Stomach (tissue), 9 donors: ENCODE data around the gene SEMA4G. TPM values are rescaled to one million over a fixed set of nuclear protein-coding genes. Genes with fewer than 3 reads are reported as not detected.
A peak's percentile ranks its signal among the peaks of the same experiment; 100 is the strongest.

ENCODE experiments used
- DNase-seq, 2 donors: peaks; one replicate each; pipeline versions ENCODE4 v3.0.0 to v3.0.0-alpha.2; 2013 to 2019
- H3K27ac ChIP-seq, 5 donors: fragments of 200-600 bp in 4 of 5; sonication (generic) in 4 of 5; one replicate each; pipeline ENCODE4 v1.5.1; 2013 to 2019; ENCODE audit warnings: mild to moderate bottlenecking in 1 of 5, moderate library complexity in 1 of 5
- H3K27me3 ChIP-seq, 3 donors: fragments of 200-600 bp; sonication (generic); one replicate each; pipeline ENCODE4 v1.5.1; 2017 to 2019; ENCODE audit warnings: mixed run types in 1 of 3
- H3K36me3 ChIP-seq, 4 donors: fragments of 200-600 bp; sonication (generic); 1 replicate in 3 of 4; 2 replicates in 1 of 4; pipeline ENCODE4 v1.5.1; 2016 to 2019
- H3K4me1 ChIP-seq, 4 donors: fragments of 200-600 bp; sonication (generic); one replicate each; pipeline ENCODE4 v1.5.1; 2016 to 2019
- H3K4me3 ChIP-seq, 4 donors: fragments of 200-600 bp; sonication (generic) in 3 of 4; one replicate each; pipeline ENCODE4 v1.5.1; 2016 to 2019; ENCODE audit warnings: mild to moderate bottlenecking in 1 of 4
- H3K9me3 ChIP-seq, 4 donors: fragments of 200-600 bp; sonication (generic); one replicate each; pipeline ENCODE4 v1.5.1; 2016 to 2019
- EP300 ChIP-seq: sonication (generic); formaldehyde crosslinking; IDR thresholded peaks from one replicate; pipeline ENCODE4 v1.6.1; 2017; ENCODE audit warnings: antibody characterized with exemption
- POLR2A ChIP-seq, 4 donors: fragments of 450-650 bp; IDR thresholded peaks; one replicate each; pipeline ENCODE4 v1.6.1; 2016; ENCODE audit warnings: antibody characterized with exemption in 4 of 4, control low read depth in 2 of 4, mild to moderate bottlenecking in 1 of 4, moderate library complexity in 1 of 4
- POLR2AphosphoS5 ChIP-seq, 3 donors: sonication (generic); formaldehyde crosslinking; IDR thresholded peaks; one replicate each; pipeline ENCODE4 v1.6.1; 2016; ENCODE audit warnings: antibody characterized with exemption in 3 of 3
- WGBS, 5 donors: extraction: QIAGEN DNeasy Blood & Tissue Kit in 3 of 5; methylation state at CpG; one replicate each; pipeline versions ENCODE4 v1.1.5 to v1.1.7; 2013 to 2018; 5-methylcytosine and 5-hydroxymethylcytosine counted together
- intact Hi-C: fragments of 100-400 bp; cut with DNase I; formaldehyde crosslinking; loops from one replicate; pipeline ENCODE4 v1.15.1; 2023; ENCODE audit warnings: low total_unique reads
- polyA plus RNA-seq, 3 donors: library from polyadenylated mRNA; stranded (reverse); fragments of 200-250 nt; gene quantifications; one replicate each; pipeline ENCODE4 v1.2.3, GENCODE V29; 2013
- total RNA-seq, 5 donors: library from RNA; depleted of rRNA; stranded (reverse); fragments of >200 nt; gene quantifications; one replicate each; pipeline versions ENCODE4 v1.1.0 to v1.2.3, GENCODE V29; 2014 to 2016
- TF ChIP-seq, protein P1 (sequence below), 7 experiments: fragments of 450-650 bp in 4 of 7; fragments of 200-600 bp in 3 of 7; sonication (generic) in 3 of 7; IDR thresholded peaks; one replicate each; pipeline ENCODE4 v1.5.1; 2016 to 2019; ENCODE audit warnings: antibody characterized with exemption in 7 of 7, control low read depth in 2 of 7, mild to moderate bottlenecking in 1 of 7
- donor health status: healthy with polysubstance abuse.
- donor health status: Bipolar disorder and iron deficiency.
- donor health status: healthy.

SEMA4G gene
- total and polyA plus RNA-seq, 8 donors, result 5.1 to 96.3 (median 7.6) TPM

DNA sequence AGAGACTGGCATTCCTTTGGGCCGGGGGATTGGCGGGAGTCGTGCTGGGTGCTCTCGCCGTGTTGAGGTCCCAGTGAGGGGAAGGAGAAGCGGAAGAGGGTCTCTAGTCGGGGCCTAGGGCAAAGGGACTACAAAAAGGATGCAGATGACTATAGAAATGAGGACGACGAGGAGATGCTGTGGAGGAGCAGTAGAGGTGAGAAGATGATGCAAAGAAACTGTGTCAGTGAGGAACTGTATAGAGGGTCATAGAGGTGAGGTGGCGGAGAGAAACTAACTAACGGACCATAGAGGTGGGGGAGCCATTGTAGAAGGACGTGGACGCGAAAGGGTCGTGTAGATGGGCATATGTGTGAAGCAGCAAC is 18.4 kb downstream of the SEMA4G start:
- peaks cover 21 to 52% (median 44%) of the 10 kb centered on the region in 4 donors for H3K4me1 ChIP-seq
- no peaks in the 10 kb centered on the region for H3K27me3 ChIP-seq
- H3K36me3 ChIP-seq, result peaks cover 17 to 66% (median 57%) of the 10 kb centered on the region in 4 donors
- intact Hi-C loops, result no loop called here
- TF ChIP-seq EP300 (no peak), POLR2AphosphoS5 (IDR thresholded peaks at IDR 0.05) (no peak), POLR2A (IDR thresholded peaks at IDR 0.05) (no peak)
- TF ChIP-seq, protein P1, sequence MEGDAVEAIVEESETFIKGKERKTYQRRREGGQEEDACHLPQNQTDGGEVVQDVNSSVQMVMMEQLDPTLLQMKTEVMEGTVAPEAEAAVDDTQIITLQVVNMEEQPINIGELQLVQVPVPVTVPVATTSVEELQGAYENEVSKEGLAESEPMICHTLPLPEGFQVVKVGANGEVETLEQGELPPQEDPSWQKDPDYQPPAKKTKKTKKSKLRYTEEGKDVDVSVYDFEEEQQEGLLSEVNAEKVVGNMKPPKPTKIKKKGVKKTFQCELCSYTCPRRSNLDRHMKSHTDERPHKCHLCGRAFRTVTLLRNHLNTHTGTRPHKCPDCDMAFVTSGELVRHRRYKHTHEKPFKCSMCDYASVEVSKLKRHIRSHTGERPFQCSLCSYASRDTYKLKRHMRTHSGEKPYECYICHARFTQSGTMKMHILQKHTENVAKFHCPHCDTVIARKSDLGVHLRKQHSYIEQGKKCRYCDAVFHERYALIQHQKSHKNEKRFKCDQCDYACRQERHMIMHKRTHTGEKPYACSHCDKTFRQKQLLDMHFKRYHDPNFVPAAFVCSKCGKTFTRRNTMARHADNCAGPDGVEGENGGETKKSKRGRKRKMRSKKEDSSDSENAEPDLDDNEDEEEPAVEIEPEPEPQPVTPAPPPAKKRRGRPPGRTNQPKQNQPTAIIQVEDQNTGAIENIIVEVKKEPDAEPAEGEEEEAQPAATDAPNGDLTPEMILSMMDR (IDR thresholded peaks at IDR 0.05), result no peak
- 1 to 3% (median 2%) methylated on average over 15 of the region's 15 CpGs for WGBS, 5 donors
- peak overlapping the region; percentile 66 to 94 (median 92) for H3K4me3 ChIP-seq
- no peaks in the 10 kb centered on the region for H3K9me3 ChIP-seq
- DNase-seq, result no peak
- peak overlapping the region; percentile 69 to 86 (median 82) for H3K27ac ChIP-seq

DNA sequence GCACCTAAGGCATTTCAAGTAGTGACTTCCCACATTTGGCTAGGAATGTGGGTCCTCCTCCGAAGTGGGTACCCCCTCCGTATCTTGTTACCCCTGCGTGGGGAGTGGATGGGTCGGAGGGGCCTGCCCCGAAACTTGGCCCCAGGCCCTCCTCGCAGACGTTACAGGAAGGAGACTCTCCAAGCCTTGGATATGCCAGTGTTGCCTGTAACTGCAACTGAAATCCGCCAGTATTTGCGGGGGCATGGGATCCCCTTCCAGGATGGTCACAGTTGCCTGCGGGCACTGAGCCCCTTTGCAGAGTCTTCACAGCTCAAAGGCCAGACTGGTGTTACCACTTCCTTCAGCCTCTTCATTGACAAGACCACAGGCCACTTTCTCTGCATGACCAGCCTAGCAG is 18.9 kb downstream of the SEMA4G start:
- intact Hi-C loops, result no loop called here
- H3K4me3 ChIP-seq, result peak overlapping the region; percentile 66 to 94 (median 92)
- no peak for DNase-seq
- peaks cover 21 to 52% (median 44%) of the 10 kb centered on the region in 4 donors for H3K4me1 ChIP-seq
- no peaks in the 10 kb centered on the region for H3K27me3 ChIP-seq
- 57 to 64% (median 64%) methylated on average over 10 of the region's 10 CpGs for WGBS, 5 donors
- no peaks in the 10 kb centered on the region for H3K9me3 ChIP-seq
- peak overlapping the region in 1 of 5 donors; percentile 86 for H3K27ac ChIP-seq
- peaks cover 22 to 66% (median 57%) of the 10 kb centered on the region in 4 donors for H3K36me3 ChIP-seq
- TF ChIP-seq POLR2A (IDR thresholded peaks at IDR 0.05) (no peak), POLR2AphosphoS5 (IDR thresholded peaks at IDR 0.05) (no peak), EP300 (no peak)
- TF ChIP-seq, protein P1 (IDR thresholded peaks at IDR 0.05), result no peak

DNA sequence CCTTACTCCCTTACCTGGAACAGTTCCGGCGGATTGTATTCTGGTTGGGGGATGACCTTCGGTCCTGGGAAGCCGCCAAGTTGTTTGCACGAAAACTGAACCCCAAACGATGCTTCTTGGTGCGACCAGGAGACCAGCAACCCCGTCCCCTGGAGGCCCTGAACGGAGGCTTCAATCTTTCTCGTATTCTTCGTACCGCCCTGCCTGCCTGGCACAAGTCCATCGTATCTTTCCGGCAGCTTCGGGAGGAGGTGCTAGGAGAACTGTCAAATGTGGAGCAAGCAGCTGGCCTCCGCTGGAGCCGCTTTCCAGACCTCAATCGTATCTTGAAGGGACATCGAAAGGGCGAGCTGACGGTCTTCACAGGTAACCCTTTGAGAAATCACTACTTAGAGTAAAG is 19.8 kb downstream of the SEMA4G start:
- H3K36me3 ChIP-seq, result peaks cover 22 to 63% (median 56%) of the 10 kb centered on the region in 4 donors
- H3K27me3 ChIP-seq, result no peaks in the 10 kb centered on the region
- no peak overlapping the region for H3K27ac ChIP-seq
- no peaks in the 10 kb centered on the region for H3K9me3 ChIP-seq
- 86 to 93% (median 88%) methylated on average over 21 of the region's 21 CpGs for WGBS, 5 donors
- TF ChIP-seq POLR2A (IDR thresholded peaks at IDR 0.05) (no peak), POLR2AphosphoS5 (IDR thresholded peaks at IDR 0.05) (no peak), EP300 (no peak)
- TF ChIP-seq, protein P1 (IDR thresholded peaks at IDR 0.05), result no peak
- intact Hi-C loops, result no loop called here
- peaks cover 21 to 52% (median 44%) of the 10 kb centered on the region in 4 donors for H3K4me1 ChIP-seq
- no peak for DNase-seq
- peak overlapping the region in 1 of 4 donors; percentile 94 for H3K4me3 ChIP-seq

DNA sequence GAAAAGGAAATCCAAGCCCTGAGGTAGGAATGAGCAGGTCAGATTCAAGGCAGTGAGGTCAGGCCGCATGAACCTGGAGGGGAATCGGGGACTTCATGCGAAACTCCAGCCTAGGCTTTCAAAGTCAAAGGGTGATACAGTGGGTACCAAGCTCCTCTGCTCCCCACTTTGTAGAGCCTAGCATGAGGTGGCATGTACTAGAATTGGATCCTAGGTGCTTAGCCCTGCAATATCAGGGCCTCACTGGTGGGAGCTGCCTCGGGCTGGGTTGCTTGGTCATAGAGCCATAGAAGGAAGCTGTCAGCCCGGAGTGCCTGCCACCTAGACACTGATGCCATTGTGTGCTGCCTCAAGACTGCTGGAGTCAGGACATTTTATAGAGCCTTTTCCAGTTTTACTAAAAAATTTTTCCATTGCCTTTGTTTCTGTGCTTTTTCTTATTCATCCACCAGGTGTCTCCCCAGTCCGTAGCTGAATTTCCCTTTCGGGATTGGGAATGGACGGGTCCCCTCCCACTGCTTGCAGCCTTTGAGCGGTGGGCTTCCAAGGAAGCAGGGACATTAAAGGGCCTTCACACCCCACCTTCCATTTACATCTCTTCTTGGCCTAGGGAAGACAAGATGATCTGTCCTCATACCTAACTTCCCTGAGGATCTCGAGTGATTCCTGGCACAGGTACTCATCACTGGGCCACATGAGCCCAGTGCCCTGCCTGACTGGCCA is 24.8 kb downstream of the SEMA4G start:
- WGBS, 5 donors, result 49 to 61% (median 53%) methylated on average over 10 of the region's 10 CpGs
- H3K27ac ChIP-seq, result no peak overlapping the region
- peak in 1 of 2 donors; percentile 76 for DNase-seq
- no peak overlapping the region for H3K4me3 ChIP-seq
- H3K27me3 ChIP-seq, result no peaks in the 10 kb centered on the region
- peaks cover 22 to 49% (median 43%) of the 10 kb centered on the region in 4 donors for H3K36me3 ChIP-seq
- intact Hi-C loops, result loop anchor here (2.0 kb wide), 1 partner anchor 21 kb away; no protein-coding TSS in a partner anchor
- TF ChIP-seq POLR2AphosphoS5 (IDR thresholded peaks at IDR 0.05), result no peak
- TF ChIP-seq, protein P1 (IDR thresholded peaks at IDR 0.05), result peak in 5 of 7 experiments; percentile 51 to 78 (median 63)
- TF ChIP-seq EP300, result no peak
- no peak for TF ChIP-seq POLR2A (IDR thresholded peaks at IDR 0.05)
- H3K4me1 ChIP-seq, result peaks cover 20 to 44% (median 31%) of the 10 kb centered on the region in 4 donors
- H3K9me3 ChIP-seq, result no peaks in the 10 kb centered on the region
